Transverse colon (tissue), 4 donors: Measurements from ENCODE around the gene ZNF83. TPM values are rescaled to one million over a fixed set of nuclear protein-coding genes. Genes with fewer than 3 reads are reported as not detected.
"Not testable (repeated sequence)": the region's sequence is repeated elsewhere in the genome, so short reads cannot be mapped to it uniquely, and the experiment has no call there.

Experiments
- DNase-seq: peaks from one replicate; pipeline ENCODE4 v3.0.0-alpha.2; 2019
- H3K27ac ChIP-seq, 4 donors: fragments of 200-600 bp; sonication (generic); 2 replicates each; pipeline ENCODE4 v1.5.1; 2016 to 2018; ENCODE audit warnings: inconsistent platforms in 4 of 4
- H3K27me3 ChIP-seq: fragments of 200-600 bp; sonication (generic); 2 replicates; pipeline ENCODE4 v1.5.1; 2017; ENCODE audit warnings: inconsistent platforms
- H3K36me3 ChIP-seq, 4 donors: fragments of 200-600 bp; sonication (generic); 2 replicates each; pipeline ENCODE4 v1.5.1; 2017 to 2019; ENCODE audit warnings: inconsistent platforms in 4 of 4
- H3K4me1 ChIP-seq, 4 donors: fragments of 200-600 bp; sonication (generic); 2 replicates each; pipeline ENCODE4 v1.5.1; 2017 to 2020; ENCODE audit warnings: inconsistent platforms in 4 of 4
- H3K4me3 ChIP-seq, 4 donors: fragments of 200-600 bp; sonication (generic); 1 replicate in 1 of 4; 2 replicates in 3 of 4; pipeline versions ENCODE4 v1.5.1 to v1.6.1; 2017 to 2019; ENCODE audit warnings: inconsistent platforms in 4 of 4
- H3K9me3 ChIP-seq, 2 donors: fragments of 200-600 bp; sonication (generic); 2 replicates each; pipeline ENCODE4 v1.5.1; 2017 to 2019; ENCODE audit warnings: inconsistent platforms in 2 of 2
- EP300 ChIP-seq: sonication (generic); formaldehyde crosslinking; IDR thresholded peaks from one replicate; pipeline ENCODE4 v1.6.1; 2017; ENCODE audit warnings: antibody characterized with exemption, low read depth
- POLR2A ChIP-seq: fragments of 450-650 bp; IDR thresholded peaks from one replicate; pipeline ENCODE4 v1.6.1; 2016; ENCODE audit warnings: antibody characterized with exemption, mild to moderate bottlenecking, moderate library complexity
- POLR2AphosphoS5 ChIP-seq, 3 donors: sonication (generic); formaldehyde crosslinking; IDR thresholded peaks; one replicate each; pipeline ENCODE4 v1.6.1; 2016; ENCODE audit warnings: antibody characterized with exemption in 3 of 3
- WGBS, 2 donors: methylation state at CpG; one replicate each; pipeline ENCODE4 v1.1.5; 2018; ENCODE audit warnings: low coverage in 1 of 2; 5-methylcytosine and 5-hydroxymethylcytosine counted together
- in situ Hi-C, 4 donors: fragments of 200-750 bp; cut with MboI; loops; one replicate each; pipeline versions ENCODE4 v1.15.0 to v1.15.1; 2017; ENCODE audit warnings: low sequenced_read_pairs in 3 of 4, low pct_ligation_motif_present in 1 of 4, low pct_unique_long_range_greater_than_20kb in 1 of 4
- intact Hi-C: fragments of 100-400 bp; cut with DNase I; formaldehyde crosslinking; loops from one replicate; pipeline ENCODE4 v1.15.1; 2023; ENCODE audit warnings: low total_unique reads
- total RNA-seq, 4 donors: library from RNA; depleted of rRNA; stranded (reverse); fragments of >200 nt; gene quantifications; one replicate each; pipeline ENCODE4 v1.1.0, GENCODE V29; 2016
- TF ChIP-seq, protein P1 (sequence below), 5 experiments: fragments of 200-600 bp in 3 of 5; fragments of 450-650 bp in 2 of 5; sonication (generic) in 3 of 5; IDR thresholded peaks; 1 replicate in 2 of 5; 2 replicates in 3 of 5; pipeline ENCODE4 v1.5.1; 2016 to 2017; ENCODE audit warnings: antibody characterized with exemption in 5 of 5, inconsistent platforms in 3 of 5, mild to moderate bottlenecking in 2 of 5, moderate library complexity in 1 of 5

ZNF83 gene
- total RNA-seq = 10 to 100 TPM; 13.3 to 55.6 (median 26.7) TPM

DNA sequence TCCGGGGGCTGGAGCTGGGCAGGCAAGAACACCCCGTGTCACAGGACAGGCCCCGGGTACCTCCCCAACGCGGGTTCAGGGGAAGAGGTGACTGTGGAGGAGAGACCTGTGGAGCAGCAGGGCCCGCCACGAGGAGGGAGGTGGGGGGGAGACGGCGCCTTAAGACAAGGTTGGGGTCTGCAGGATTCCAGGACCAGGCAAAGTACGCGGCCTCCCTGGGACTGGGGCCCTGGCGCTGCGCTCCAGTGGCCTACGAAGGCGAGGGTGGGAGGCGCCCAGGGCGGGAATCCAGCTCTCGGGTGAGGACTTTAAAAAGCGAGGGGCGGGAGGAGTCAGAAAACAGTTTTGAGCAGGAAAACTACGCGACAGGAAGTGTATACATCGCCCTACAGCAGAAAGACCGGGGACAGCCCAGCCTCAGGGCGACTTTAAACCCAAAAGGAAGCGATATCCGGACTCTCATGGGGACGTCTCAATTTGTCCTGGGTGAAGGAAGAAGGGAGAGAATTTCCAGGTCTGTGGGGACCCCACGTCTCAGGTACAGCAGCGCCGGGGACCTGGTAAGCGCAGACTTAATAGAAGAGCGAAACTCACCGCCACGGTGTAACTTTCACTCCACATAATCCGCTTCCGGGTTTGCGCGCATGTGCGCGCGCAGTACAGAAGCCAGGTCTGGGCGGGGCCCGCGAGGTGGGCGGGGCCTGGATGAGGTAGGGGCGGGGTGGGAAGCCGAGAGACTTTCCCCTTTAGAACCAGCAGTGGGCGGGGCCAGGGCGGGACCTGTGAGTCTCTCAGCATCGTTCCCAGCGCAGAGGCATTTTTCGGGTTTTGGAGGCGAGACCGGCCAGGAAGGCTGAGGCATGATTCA lies at the start of gene ZNF83:
ZNF83 (minus strand) TSS at position 638 of the 868 bp plus-strand sequence.
- peaks cover 0 to 13% (median 0%) of the 10 kb centered on the region in 4 donors for H3K36me3 ChIP-seq
- DNase-seq = peak; percentile 97
- in situ Hi-C loops = no loop called here
- H3K27ac ChIP-seq = peak within 1 kb of the TSS; percentile 86 to 94 (median 88)
- peaks cover 0 to 16% (median 11%) of the 10 kb centered on the region in 4 donors for H3K4me1 ChIP-seq
- H3K9me3 ChIP-seq = no peaks in the 10 kb centered on the region
- H3K27me3 ChIP-seq = no peaks in the 10 kb centered on the region
- intact Hi-C loops = no loop called here
- H3K4me3 ChIP-seq = peak within 1 kb of the TSS; percentile 51 to 96 (median 64)
- WGBS, 2 donors = 1% methylated on average over 53 of the region's 55 CpGs; no CpG with 5 or more reads in 1 of the 2 donors
- TF ChIP-seq POLR2A (peak; percentile 78), EP300 (no peak), POLR2AphosphoS5 (IDR thresholded peaks at IDR 0.05) (peak; percentile 54 to 75 (median 72))
- TF ChIP-seq, protein P1, sequence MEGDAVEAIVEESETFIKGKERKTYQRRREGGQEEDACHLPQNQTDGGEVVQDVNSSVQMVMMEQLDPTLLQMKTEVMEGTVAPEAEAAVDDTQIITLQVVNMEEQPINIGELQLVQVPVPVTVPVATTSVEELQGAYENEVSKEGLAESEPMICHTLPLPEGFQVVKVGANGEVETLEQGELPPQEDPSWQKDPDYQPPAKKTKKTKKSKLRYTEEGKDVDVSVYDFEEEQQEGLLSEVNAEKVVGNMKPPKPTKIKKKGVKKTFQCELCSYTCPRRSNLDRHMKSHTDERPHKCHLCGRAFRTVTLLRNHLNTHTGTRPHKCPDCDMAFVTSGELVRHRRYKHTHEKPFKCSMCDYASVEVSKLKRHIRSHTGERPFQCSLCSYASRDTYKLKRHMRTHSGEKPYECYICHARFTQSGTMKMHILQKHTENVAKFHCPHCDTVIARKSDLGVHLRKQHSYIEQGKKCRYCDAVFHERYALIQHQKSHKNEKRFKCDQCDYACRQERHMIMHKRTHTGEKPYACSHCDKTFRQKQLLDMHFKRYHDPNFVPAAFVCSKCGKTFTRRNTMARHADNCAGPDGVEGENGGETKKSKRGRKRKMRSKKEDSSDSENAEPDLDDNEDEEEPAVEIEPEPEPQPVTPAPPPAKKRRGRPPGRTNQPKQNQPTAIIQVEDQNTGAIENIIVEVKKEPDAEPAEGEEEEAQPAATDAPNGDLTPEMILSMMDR (IDR thresholded peaks at IDR 0.05) = no peak

GRCh38 chr19:52687684-52688083 lies 49.5 kb upstream of the ZNF83 start:
- in situ Hi-C loops = no loop called here
- no peak overlapping the region for H3K27ac ChIP-seq
- no peak for TF ChIP-seq POLR2A
- TF ChIP-seq, protein P1 (IDR thresholded peaks at IDR 0.05) = no peak
- no peak for TF ChIP-seq POLR2AphosphoS5 (IDR thresholded peaks at IDR 0.05)
- no peak for TF ChIP-seq EP300

GRCh38 chr19:52685811-52686210 lies 47.7 kb upstream of the ZNF83 start:
- Histone ChIP-seq H3K9me3 (no peaks in the 10 kb centered on the region), H3K36me3 (no peaks in the 10 kb centered on the region), H3K27me3 (no peaks in the 10 kb centered on the region), H3K27ac (no peak overlapping the region), H3K4me3 (no peak overlapping the region), H3K4me1 (peaks cover 0 to 24% (median 4%) of the 10 kb centered on the region in 4 donors)
- DNase-seq = no peak
- 43 to 81% methylated on average over 1 of the region's 1 CpG for WGBS, 2 donors
- intact Hi-C loops = no loop called here
- in situ Hi-C loops = no loop called here
- TF ChIP-seq, protein P1 (IDR thresholded peaks at IDR 0.05) = no peak
- TF ChIP-seq EP300 (no peak), POLR2A (no peak), POLR2AphosphoS5 (IDR thresholded peaks at IDR 0.05) (no peak)

More at GRCh38 chr19:52687684-52688083, 49.5 kb upstream of the ZNF83 start:
- Histone ChIP-seq H3K27me3 (no peaks in the 10 kb centered on the region), H3K9me3 (no peaks in the 10 kb centered on the region), H3K36me3 (no peaks in the 10 kb centered on the region), H3K4me1 (peaks cover 0 to 29% (median 8%) of the 10 kb centered on the region in 4 donors), H3K4me3 (no peak overlapping the region)
- WGBS, 2 donors = 92 to 95% methylated on average over 3 of the region's 3 CpGs
- intact Hi-C loops = no loop called here
- DNase-seq = no peak

DNA sequence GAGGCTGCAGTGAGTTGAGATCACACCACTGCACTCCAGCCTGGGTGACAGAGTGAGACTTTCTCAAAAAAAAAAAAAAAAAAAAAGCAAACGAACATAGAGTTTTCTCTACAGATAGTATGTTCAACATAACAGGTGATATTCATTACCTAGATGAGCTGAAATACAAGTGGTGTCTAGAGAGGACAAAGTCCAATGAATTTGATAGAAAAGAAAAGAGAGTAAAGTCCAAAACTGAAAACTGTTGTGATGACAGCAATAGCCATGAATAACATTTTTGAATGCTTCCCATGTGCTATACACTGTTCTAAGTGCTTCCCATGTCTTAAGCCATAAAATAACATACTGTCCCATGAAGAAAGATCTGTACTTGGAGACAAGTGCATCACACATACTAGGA lies 43.1 kb upstream of the ZNF83 start:
- H3K4me3 ChIP-seq, H3K36me3 ChIP-seq, H3K4me1 ChIP-seq, intact Hi-C loops, in situ Hi-C loops, H3K27ac ChIP-seq, H3K9me3 ChIP-seq, H3K27me3 ChIP-seq, DNase-seq: not testable (repeated sequence)
- WGBS, 2 donors = 54 to 56% methylated on average over 1 of the region's 1 CpG
